ENCODE measurements around the gene EGFL6.

The EGFL6 gene

GRCh38 chrX:13551610-13552009 lies 17.8 kb upstream of the EGFL6 start:
- Histone ChIP-seq H3K9me3 (ENCODE audit: low read length) (no peaks in the 10 kb centered on the region), H3K4me1 (ENCODE audit: insufficient read depth, low read length) (no peaks in the 10 kb centered on the region), H3K4me3 (ENCODE audit: low read length) (no peak overlapping the region), H3K36me3 (ENCODE audit: insufficient read depth, low read length) (no peaks in the 10 kb centered on the region), H3K27me3 (ENCODE audit: insufficient read depth, low read length) (peaks cover 12% of the 10 kb centered on the region), H2AFZ (ENCODE audit: low read depth, low read length) (no peak overlapping the region)

- Histone ChIP-seq H3K36me3 (ENCODE audit: insufficient read depth, low read length) (no peaks in the 10 kb centered on the region), H3K9me3 (ENCODE audit: low read length) (no peaks in the 10 kb centered on the region), H3K4me3 (ENCODE audit: low read length) (no peak overlapping the region), H3K27me3 (ENCODE audit: insufficient read depth, low read length) (peaks cover 12% of the 10 kb centered on the region), H2AFZ (ENCODE audit: low read depth, low read length) (no peak overlapping the region), H3K4me1 (ENCODE audit: insufficient read depth, low read length) (no peaks in the 10 kb centered on the region)
Observed at GRCh38 chrX:13552892-13553291, 16.5 kb upstream of the EGFL6 start.

GRCh38 chrX:13565511-13565910 lies 3.9 kb upstream of the EGFL6 start:
- no peaks in the 10 kb centered on the region for H3K36me3 ChIP-seq (ENCODE audit: insufficient read depth, low read length)
- no peaks in the 10 kb centered on the region for H3K9me3 ChIP-seq (ENCODE audit: low read length)
- peaks cover 36% of the 10 kb centered on the region for H3K27me3 ChIP-seq (ENCODE audit: insufficient read depth, low read length)
- H3K4me1 ChIP-seq (ENCODE audit: insufficient read depth, low read length), result no peaks in the 10 kb centered on the region
- H2AFZ ChIP-seq (ENCODE audit: low read depth, low read length), result no peak overlapping the region
- H3K4me3 ChIP-seq (ENCODE audit: low read length), result no peak overlapping the region

- H3K9me3 ChIP-seq (ENCODE audit: low read length), result no peaks in the 10 kb centered on the region
- no peaks in the 10 kb centered on the region for H3K36me3 ChIP-seq (ENCODE audit: insufficient read depth, low read length)
- peaks cover 58% of the 10 kb centered on the region for H3K27me3 ChIP-seq (ENCODE audit: insufficient read depth, low read length)
- H3K4me3 ChIP-seq (ENCODE audit: low read length), result no peak overlapping the region
- no peak overlapping the region for H2AFZ ChIP-seq (ENCODE audit: low read depth, low read length)
- no peaks in the 10 kb centered on the region for H3K4me1 ChIP-seq (ENCODE audit: insufficient read depth, low read length)
Observed at GRCh38 chrX:13570261-13570605, 832 bp downstream of the EGFL6 start.

GRCh38 chrX:13571136-13571535 lies 1.7 kb downstream of the EGFL6 start:
- Histone ChIP-seq H3K4me3 (ENCODE audit: low read length) (no peak overlapping the region), H3K36me3 (ENCODE audit: insufficient read depth, low read length) (no peaks in the 10 kb centered on the region), H3K4me1 (ENCODE audit: insufficient read depth, low read length) (no peaks in the 10 kb centered on the region), H3K9me3 (ENCODE audit: low read length) (no peaks in the 10 kb centered on the region), H3K27me3 (ENCODE audit: insufficient read depth, low read length) (peaks cover 57% of the 10 kb centered on the region), H2AFZ (ENCODE audit: low read depth, low read length) (no peak overlapping the region)

GRCh38 chrX:13574600-13574999 lies 5.2 kb downstream of the EGFL6 start:
- H3K4me3 ChIP-seq (ENCODE audit: low read length), result no peak overlapping the region
- peaks cover 34% of the 10 kb centered on the region for H3K27me3 ChIP-seq (ENCODE audit: insufficient read depth, low read length)
- H3K36me3 ChIP-seq (ENCODE audit: insufficient read depth, low read length), result no peaks in the 10 kb centered on the region
- no peaks in the 10 kb centered on the region for H3K9me3 ChIP-seq (ENCODE audit: low read length)
- no peak overlapping the region for H2AFZ ChIP-seq (ENCODE audit: low read depth, low read length)
- H3K4me1 ChIP-seq (ENCODE audit: insufficient read depth, low read length), result no peaks in the 10 kb centered on the region

GRCh38 chrX:13579661-13580060 lies 10.3 kb downstream of the EGFL6 start:
- Histone ChIP-seq H3K4me3 (ENCODE audit: low read length) (no peak overlapping the region), H2AFZ (ENCODE audit: low read depth, low read length) (no peak overlapping the region), H3K27me3 (ENCODE audit: insufficient read depth, low read length) (peaks cover 10% of the 10 kb centered on the region), H3K36me3 (ENCODE audit: insufficient read depth, low read length) (no peaks in the 10 kb centered on the region), H3K4me1 (ENCODE audit: insufficient read depth, low read length) (no peaks in the 10 kb centered on the region), H3K9me3 (ENCODE audit: low read length) (no peaks in the 10 kb centered on the region)

GRCh38 chrX:13581554-13581953 lies 12.2 kb downstream of the EGFL6 start:
- H3K36me3 ChIP-seq (ENCODE audit: insufficient read depth, low read length), result no peaks in the 10 kb centered on the region
- no peaks in the 10 kb centered on the region for H3K4me1 ChIP-seq (ENCODE audit: insufficient read depth, low read length)

GRCh38 chrX:13587786-13588477 lies 18.5 kb downstream of the EGFL6 start:
- Histone ChIP-seq H3K4me3 (ENCODE audit: low read length) (no peak overlapping the region), H3K27me3 (ENCODE audit: insufficient read depth, low read length) (peaks cover 14% of the 10 kb centered on the region), H3K4me1 (ENCODE audit: insufficient read depth, low read length) (no peaks in the 10 kb centered on the region), H2AFZ (ENCODE audit: low read depth, low read length) (no peak overlapping the region), H3K36me3 (ENCODE audit: insufficient read depth, low read length) (no peaks in the 10 kb centered on the region), H3K9me3 (ENCODE audit: low read length) (no peaks in the 10 kb centered on the region)

More at GRCh38 chrX:13581554-13581953, 12.2 kb downstream of the EGFL6 start:
- Histone ChIP-seq H3K4me3 (ENCODE audit: low read length) (no peak overlapping the region), H2AFZ (ENCODE audit: low read depth, low read length) (no peak overlapping the region), H3K9me3 (ENCODE audit: low read length) (no peaks in the 10 kb centered on the region), H3K27me3 (ENCODE audit: insufficient read depth, low read length) (peaks cover 5% of the 10 kb centered on the region)

- H3K36me3 ChIP-seq (ENCODE audit: insufficient read depth, low read length), result no peaks in the 10 kb centered on the region
- H3K4me1 ChIP-seq (ENCODE audit: insufficient read depth, low read length), result no peaks in the 10 kb centered on the region
- H2AFZ ChIP-seq (ENCODE audit: low read depth, low read length), result no peak overlapping the region
- H3K4me3 ChIP-seq (ENCODE audit: low read length), result no peak overlapping the region
- no peaks in the 10 kb centered on the region for H3K9me3 ChIP-seq (ENCODE audit: low read length)
- peaks cover 20% of the 10 kb centered on the region for H3K27me3 ChIP-seq (ENCODE audit: insufficient read depth, low read length)
Observed at GRCh38 chrX:13590207-13590606, 20.8 kb downstream of the EGFL6 start.

- Histone ChIP-seq H3K27me3 (ENCODE audit: insufficient read depth, low read length) (peaks cover 20% of the 10 kb centered on the region), H3K36me3 (ENCODE audit: insufficient read depth, low read length) (no peaks in the 10 kb centered on the region), H3K4me1 (ENCODE audit: insufficient read depth, low read length) (no peaks in the 10 kb centered on the region), H2AFZ (ENCODE audit: low read depth, low read length) (no peak overlapping the region), H3K9me3 (ENCODE audit: low read length) (no peaks in the 10 kb centered on the region), H3K4me3 (ENCODE audit: low read length) (no peak overlapping the region)
Observed at GRCh38 chrX:13590914-13591313, 21.5 kb downstream of the EGFL6 start.

GRCh38 chrX:13597874-13598273 lies 28.5 kb downstream of the EGFL6 start:
- no peak overlapping the region for H3K4me3 ChIP-seq (ENCODE audit: low read length)
- H3K4me1 ChIP-seq (ENCODE audit: insufficient read depth, low read length), result no peaks in the 10 kb centered on the region
- H2AFZ ChIP-seq (ENCODE audit: low read depth, low read length), result no peak overlapping the region
- no peaks in the 10 kb centered on the region for H3K9me3 ChIP-seq (ENCODE audit: low read length)
- no peaks in the 10 kb centered on the region for H3K36me3 ChIP-seq (ENCODE audit: insufficient read depth, low read length)
- H3K27me3 ChIP-seq (ENCODE audit: insufficient read depth, low read length), result peaks cover 9% of the 10 kb centered on the region

- Histone ChIP-seq H3K36me3 (ENCODE audit: insufficient read depth, low read length) (no peaks in the 10 kb centered on the region), H3K27me3 (ENCODE audit: insufficient read depth, low read length) (peaks cover 3% of the 10 kb centered on the region), H3K4me1 (ENCODE audit: insufficient read depth, low read length) (no peaks in the 10 kb centered on the region), H3K4me3 (ENCODE audit: low read length) (no peak overlapping the region), H3K9me3 (ENCODE audit: low read length) (no peaks in the 10 kb centered on the region), H2AFZ (ENCODE audit: low read depth, low read length) (no peak overlapping the region)
Observed at GRCh38 chrX:13598877-13599276, 29.5 kb downstream of the EGFL6 start.

GRCh38 chrX:13599491-13599890 lies 30.1 kb downstream of the EGFL6 start:
- Histone ChIP-seq H3K9me3 (ENCODE audit: low read length) (no peaks in the 10 kb centered on the region), H3K4me1 (ENCODE audit: insufficient read depth, low read length) (no peaks in the 10 kb centered on the region), H3K27me3 (ENCODE audit: insufficient read depth, low read length) (peaks cover 3% of the 10 kb centered on the region), H3K4me3 (ENCODE audit: low read length) (no peak overlapping the region), H3K36me3 (ENCODE audit: insufficient read depth, low read length) (no peaks in the 10 kb centered on the region), H2AFZ (ENCODE audit: low read depth, low read length) (no peak overlapping the region)
